ENCODE data around the gene AAR2. TPM values are rescaled to one million over a fixed set of nuclear protein-coding genes. Genes with fewer than 3 reads are reported as not detected.

Gene AAR2
- total RNA-seq (2022; extraction: Qiagen RNA extraction): 39.8 to 45.9 TPM (median 41.3 TPM) in 5 replicates

DNA sequence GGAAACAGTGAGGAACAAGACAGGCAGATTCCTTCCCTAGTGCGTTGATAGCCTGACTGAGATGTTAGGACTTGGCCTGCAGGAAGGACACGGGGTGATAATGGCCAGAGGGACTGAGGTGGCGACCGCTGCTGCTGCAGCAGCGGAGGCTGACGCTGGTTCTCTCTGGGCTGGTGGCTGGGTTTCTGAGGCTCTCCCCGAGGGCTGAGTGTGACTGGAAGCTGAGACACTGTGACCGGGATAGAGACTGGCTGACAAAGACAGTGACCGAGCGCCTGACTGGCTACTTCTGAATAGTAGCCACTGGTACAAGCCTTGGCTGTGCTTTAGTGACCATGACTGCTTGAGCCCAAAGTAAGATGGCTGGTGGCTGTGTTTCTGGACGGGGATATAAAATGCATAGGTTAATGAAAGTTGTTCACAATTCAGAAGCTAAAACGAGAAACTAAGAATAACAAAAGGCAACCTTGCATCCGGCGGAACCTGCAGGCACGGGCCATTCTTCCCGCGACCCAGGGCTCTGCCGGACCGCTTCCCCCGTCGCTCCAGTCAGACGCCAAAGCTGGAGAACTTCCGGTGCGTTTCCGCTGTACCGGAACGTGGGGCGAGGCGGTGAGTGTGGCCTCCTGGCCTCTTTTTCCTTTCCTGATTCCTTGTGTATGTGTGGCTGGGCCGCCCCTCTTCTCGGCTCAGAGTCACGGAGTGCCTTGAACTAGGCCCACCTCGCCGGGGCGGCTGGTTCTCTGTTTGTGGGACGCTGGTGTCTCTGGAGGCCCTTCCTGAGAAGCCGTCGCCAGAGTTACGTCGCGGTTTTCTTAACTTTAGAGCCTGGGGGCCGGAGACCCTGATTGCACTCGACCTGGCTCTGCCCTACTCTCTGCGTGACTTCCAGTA is at the start of gene AAR2:
AAR2 (plus strand) TSS at position 587 of the 894 bp plus-strand sequence. CDS start 3,391 bp downstream, outside the sequence.

GRCh38 chr20:36305602-36306551 is 69.6 kb downstream of the AAR2 start, which contains the start of gene DLGAP4:
Gene DLGAP4, plus strand, starts transcription at chr20:36306339. Its CDS starts 125,379 bp downstream, at chr20:36431718.

Other genes with a start within 250 kb of the AAR2 start
- 64.2 to 80.1 TPM (median 76.8 TPM) in 5 replicates for gene EPB41L1, start 81.7 kb upstream of the AAR2 start, total RNA-seq (2022; extraction: Qiagen RNA extraction)
- gene DLGAP4, start 69.9 kb downstream of the AAR2 start, total RNA-seq (2022; extraction: Qiagen RNA extraction): 51.6 to 60.9 TPM (median 58.1 TPM) in 5 replicates

Measured in A549 treated with AZD2906 at 1 μM for 4 hours (cell line).